ENCODE data around the gene SHISA7. TPM values are rescaled to one million over a fixed set of nuclear protein-coding genes. Genes with fewer than 3 reads are reported as not detected.

The SHISA7 gene
- 0.09 and 0.21 TPM in 2 replicates for total RNA-seq (ENCODE audit: low replicate concordance)

- Mint-ChIP-seq H3K27me3 (ENCODE audit: insufficient read depth, low read depth) (peaks cover 36% of the 10 kb centered on the region), H3K4me1 (peaks cover 26% of the 10 kb centered on the region), H3K4me3 (peak within 1 kb of the TSS; percentile 77), H3K9me3 (peaks cover 11% of the 10 kb centered on the region), H3K27ac (no peak within 1 kb of the TSS), H3K36me3 (no peaks in the 10 kb centered on the region)
- Histone ChIP-seq H2AFZ (replicated peaks) (no peak within 1 kb of the TSS), H3K36me3 (no peaks in the 10 kb centered on the region), H3K9me3 (ENCODE audit: low read depth) (no peaks in the 10 kb centered on the region), H4K20me1 (ENCODE audit: low read depth) (peaks cover 33% of the 10 kb centered on the region), H3K4me3 (peak within 1 kb of the TSS; percentile 9), H3K79me2 (ENCODE audit: low read depth) (no peaks in the 10 kb centered on the region), H3K9ac (no peak within 1 kb of the TSS), H3F3A (ENCODE audit: low read depth) (peaks cover 36% of the 10 kb centered on the region), H3K4me1 (peaks cover 5% of the 10 kb centered on the region), H3K27ac (no peak within 1 kb of the TSS), H3K27me3 (peaks cover 100% of the 10 kb centered on the region), H3K4me2 (peak within 1 kb of the TSS; percentile 68)
- DNase-seq (ENCODE audit: low spot score), result peak; percentile 48
- TF ChIP-seq, protein P1, sequence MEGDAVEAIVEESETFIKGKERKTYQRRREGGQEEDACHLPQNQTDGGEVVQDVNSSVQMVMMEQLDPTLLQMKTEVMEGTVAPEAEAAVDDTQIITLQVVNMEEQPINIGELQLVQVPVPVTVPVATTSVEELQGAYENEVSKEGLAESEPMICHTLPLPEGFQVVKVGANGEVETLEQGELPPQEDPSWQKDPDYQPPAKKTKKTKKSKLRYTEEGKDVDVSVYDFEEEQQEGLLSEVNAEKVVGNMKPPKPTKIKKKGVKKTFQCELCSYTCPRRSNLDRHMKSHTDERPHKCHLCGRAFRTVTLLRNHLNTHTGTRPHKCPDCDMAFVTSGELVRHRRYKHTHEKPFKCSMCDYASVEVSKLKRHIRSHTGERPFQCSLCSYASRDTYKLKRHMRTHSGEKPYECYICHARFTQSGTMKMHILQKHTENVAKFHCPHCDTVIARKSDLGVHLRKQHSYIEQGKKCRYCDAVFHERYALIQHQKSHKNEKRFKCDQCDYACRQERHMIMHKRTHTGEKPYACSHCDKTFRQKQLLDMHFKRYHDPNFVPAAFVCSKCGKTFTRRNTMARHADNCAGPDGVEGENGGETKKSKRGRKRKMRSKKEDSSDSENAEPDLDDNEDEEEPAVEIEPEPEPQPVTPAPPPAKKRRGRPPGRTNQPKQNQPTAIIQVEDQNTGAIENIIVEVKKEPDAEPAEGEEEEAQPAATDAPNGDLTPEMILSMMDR (IDR thresholded peaks at IDR 0.05), result peak; percentile 4
- TF ChIP-seq EZH2phosphoT487 (IDR thresholded peaks at IDR 0.05) (no peak), EZH2 (IDR thresholded peaks at IDR 0.05) (peak; percentile 69)
Measured at GRCh38 chr19:55443045-55443823, at the start of gene SHISA7. TSS of gene SHISA7 (minus strand) at chr19:55443300. CDS start at chr19:55442863, 437 bp downstream.

DNA sequence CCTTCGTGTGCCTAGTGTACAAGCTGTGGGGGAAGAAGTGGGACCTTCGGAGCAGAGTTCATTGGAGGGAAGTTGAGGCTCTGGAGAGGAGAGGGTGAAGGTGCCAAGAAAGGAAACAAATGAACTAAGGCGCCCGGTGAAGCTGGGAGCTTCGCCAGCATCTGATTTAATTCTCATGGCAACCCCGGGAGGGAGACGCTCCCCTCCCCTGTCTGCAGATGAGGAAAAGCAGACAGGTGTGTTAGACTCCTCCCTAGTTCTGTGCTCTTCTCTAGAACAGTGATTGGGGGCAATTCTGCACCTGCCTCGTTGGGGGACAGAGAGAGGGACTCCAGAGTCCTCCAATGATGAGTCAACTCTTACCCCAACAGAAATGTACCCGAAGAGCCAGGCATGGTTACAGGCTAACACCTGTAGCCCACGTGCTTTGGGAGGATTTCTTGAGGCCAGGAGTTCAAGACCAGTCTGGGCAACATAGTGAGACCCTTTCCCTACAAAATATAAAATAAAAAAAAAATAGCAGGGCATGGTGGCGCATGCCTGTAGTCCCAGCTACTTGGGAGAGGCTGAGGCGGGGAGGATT is 49.4 kb upstream of the SHISA7 start:
- peaks cover 25% of the 10 kb centered on the region for H3K4me1 Mint-ChIP-seq
- peaks cover 6% of the 10 kb centered on the region for H4K20me1 ChIP-seq (ENCODE audit: low read depth)
- H2AFZ ChIP-seq (replicated peaks), result no peak overlapping the region
- no peaks in the 10 kb centered on the region for H3K36me3 Mint-ChIP-seq
- no peaks in the 10 kb centered on the region for H3K9me3 Mint-ChIP-seq
- H3K27ac ChIP-seq, result no peak overlapping the region
- no peak for DNase-seq (ENCODE audit: low spot score)
- H3K9ac ChIP-seq, result no peak overlapping the region
- H3K9me3 ChIP-seq (ENCODE audit: low read depth), result no peaks in the 10 kb centered on the region
- no peaks in the 10 kb centered on the region for H3K79me2 ChIP-seq (ENCODE audit: low read depth)
- no peak overlapping the region for H3K4me3 ChIP-seq
- H3K27ac Mint-ChIP-seq, result peak overlapping the region; percentile 38
- H3K27me3 Mint-ChIP-seq (ENCODE audit: insufficient read depth, low read depth), result peaks cover 6% of the 10 kb centered on the region
- H3K27me3 ChIP-seq, result no peaks in the 10 kb centered on the region
- H3K36me3 ChIP-seq, result no peaks in the 10 kb centered on the region
- H3F3A ChIP-seq (ENCODE audit: low read depth), result peaks cover 5% of the 10 kb centered on the region
- no peak overlapping the region for H3K4me3 Mint-ChIP-seq
- no peak overlapping the region for H3K4me2 ChIP-seq
- H3K4me1 ChIP-seq, result peaks cover 17% of the 10 kb centered on the region
- TF ChIP-seq EZH2 (IDR thresholded peaks at IDR 0.05) (no peak), EZH2phosphoT487 (IDR thresholded peaks at IDR 0.05) (no peak)
- TF ChIP-seq, protein P1 (IDR thresholded peaks at IDR 0.05), result no peak

GRCh38 chr19:55491546-55492360 is 48.7 kb upstream of the SHISA7 start:
- Mint-ChIP-seq H3K27me3 (ENCODE audit: insufficient read depth, low read depth) (peaks cover 6% of the 10 kb centered on the region), H3K4me3 (no peak overlapping the region), H3K27ac (peak overlapping the region; percentile 38), H3K36me3 (no peaks in the 10 kb centered on the region), H3K9me3 (no peaks in the 10 kb centered on the region), H3K4me1 (peaks cover 32% of the 10 kb centered on the region)
- no peak overlapping the region for H3K27ac ChIP-seq
- H3K79me2 ChIP-seq (ENCODE audit: low read depth), result no peaks in the 10 kb centered on the region
- no peak for DNase-seq (ENCODE audit: low spot score)
- H3K4me1 ChIP-seq, result peaks cover 21% of the 10 kb centered on the region
- no peak overlapping the region for H3K4me2 ChIP-seq
- TF ChIP-seq EZH2phosphoT487 (IDR thresholded peaks at IDR 0.05) (no peak), EZH2 (IDR thresholded peaks at IDR 0.05) (no peak)
- TF ChIP-seq, protein P1 (IDR thresholded peaks at IDR 0.05), result no peak
- no peak overlapping the region for H3K4me3 ChIP-seq
- H3K9ac ChIP-seq, result no peak overlapping the region
- no peaks in the 10 kb centered on the region for H3K9me3 ChIP-seq (ENCODE audit: low read depth)
- H3K36me3 ChIP-seq, result no peaks in the 10 kb centered on the region
- no peaks in the 10 kb centered on the region for H3K27me3 ChIP-seq
- no peak overlapping the region for H2AFZ ChIP-seq (replicated peaks)
- H3F3A ChIP-seq (ENCODE audit: low read depth), result peaks cover 7% of the 10 kb centered on the region
- H4K20me1 ChIP-seq (ENCODE audit: low read depth), result peaks cover 13% of the 10 kb centered on the region
